ENCODE results near the gene ZNF580.

GRCh38 chr19:55681131-55682092 is 40.6 kb downstream of the ZNF580 start:
- TF ChIP-seq CTCF (IDR thresholded peaks at IDR 0.05) = no peak
- no peak for TF ChIP-seq POLR2A (IDR thresholded peaks at IDR 0.05)
